ENCODE measurements around the gene PDGFRB.

PDGFRB gene

DNA sequence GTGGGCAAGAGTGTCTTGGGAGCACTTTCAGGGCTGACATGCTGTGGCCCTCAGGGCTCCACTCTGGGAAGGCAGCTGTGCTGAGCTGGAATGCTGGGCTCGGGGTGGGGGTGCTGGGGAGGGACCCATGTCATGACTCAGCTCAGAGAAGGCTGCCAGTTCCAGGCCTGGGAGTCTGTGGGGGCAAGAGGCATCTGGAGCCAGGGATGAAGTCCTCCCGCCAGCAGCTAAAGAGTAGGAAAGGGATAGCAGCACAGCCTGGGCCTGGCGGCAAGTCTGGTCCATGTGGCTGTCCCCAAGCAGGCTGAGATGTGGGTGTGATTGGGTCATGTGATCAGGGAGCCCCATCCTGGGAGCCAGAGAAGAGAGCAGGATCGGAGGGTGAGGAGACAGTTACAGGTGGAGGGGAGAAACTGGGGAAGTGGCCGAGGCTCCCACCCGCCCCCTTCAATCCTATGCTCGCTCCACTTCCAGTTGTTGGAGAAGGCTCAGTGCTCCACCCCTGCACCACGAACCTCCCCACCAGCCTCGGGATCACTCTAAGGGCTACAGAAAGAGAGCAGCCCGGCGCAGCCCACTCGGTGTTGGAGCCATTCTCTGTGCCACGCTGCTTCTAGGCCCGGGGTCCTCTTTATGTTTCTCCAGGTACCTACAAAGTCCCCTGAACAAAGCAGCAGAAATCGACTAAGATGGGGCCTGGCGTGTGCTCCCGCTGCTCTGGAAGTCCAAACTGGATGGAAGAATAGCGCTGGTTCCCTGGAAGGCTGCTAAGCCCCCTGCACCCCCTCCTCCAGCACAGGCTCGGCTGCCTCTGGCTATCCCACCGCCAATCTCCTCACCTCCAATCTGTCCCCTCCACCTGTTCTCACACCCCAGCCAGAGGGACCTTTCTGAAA lies 12.0 kb downstream of the PDGFRB start:
- no peak for DNase-seq

- no peak for DNase-seq
These were observed 12.7 kb downstream of the PDGFRB start for GRCh38 chr5:150142959-150143349.

- DNase-seq: no peak
These were observed 13.3 kb downstream of the PDGFRB start for GRCh38 chr5:150142185-150142958.

DNA sequence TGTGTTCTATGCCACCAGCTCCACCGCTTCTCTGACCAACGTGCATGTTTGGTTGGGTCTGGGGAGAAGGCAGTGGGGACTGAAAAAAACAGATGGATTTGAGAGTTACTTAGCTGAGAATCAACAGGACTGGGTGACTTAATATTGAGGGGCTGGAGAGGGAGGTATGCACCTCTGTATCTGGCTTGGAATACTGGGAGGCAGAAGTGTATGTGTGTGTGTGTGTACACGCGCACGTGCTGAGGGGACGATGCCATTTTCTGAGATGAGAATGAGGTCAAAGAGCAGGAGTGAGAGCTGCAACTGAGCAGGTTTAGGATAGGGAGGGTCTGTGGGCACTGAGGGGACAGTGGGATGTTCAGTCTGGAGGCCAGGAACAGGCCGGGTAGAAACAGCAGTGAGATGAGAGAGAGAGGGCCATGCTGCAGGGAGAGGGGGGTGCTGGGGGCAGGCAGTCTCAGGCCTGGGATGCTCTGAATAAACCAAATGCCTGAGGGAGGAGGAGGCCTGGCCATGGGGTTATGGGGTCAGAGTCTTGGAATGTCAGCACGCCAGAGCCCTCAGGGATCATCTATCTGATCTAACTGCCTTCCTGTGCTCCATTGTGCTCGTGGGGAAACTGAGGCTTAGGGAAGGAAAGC lies 14.0 kb downstream of the PDGFRB start:
- no peak for DNase-seq

- no peak for DNase-seq
These were observed 14.8 kb downstream of the PDGFRB start for GRCh38 chr5:150140830-150141229.

DNA sequence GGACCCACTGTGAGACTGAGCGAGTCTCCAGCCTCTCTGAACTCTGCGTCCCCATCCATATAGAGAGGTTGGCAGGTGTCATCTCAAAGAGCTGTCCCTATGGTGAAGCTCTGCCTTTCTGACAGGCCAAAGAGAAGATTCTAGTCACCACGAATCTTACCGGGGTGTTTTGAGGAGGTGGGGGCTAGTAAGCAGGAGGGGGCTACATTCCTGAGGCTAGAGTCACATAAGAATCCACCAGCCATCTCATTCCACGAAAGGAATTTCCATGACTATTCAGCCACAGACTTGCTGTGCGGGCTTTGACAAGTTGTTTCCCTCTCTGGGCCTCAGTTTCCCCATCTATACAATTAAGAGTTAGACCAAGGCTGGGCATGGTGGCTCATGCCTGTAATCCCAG lies 16.3 kb downstream of the PDGFRB start:
- no peak for DNase-seq

DNA sequence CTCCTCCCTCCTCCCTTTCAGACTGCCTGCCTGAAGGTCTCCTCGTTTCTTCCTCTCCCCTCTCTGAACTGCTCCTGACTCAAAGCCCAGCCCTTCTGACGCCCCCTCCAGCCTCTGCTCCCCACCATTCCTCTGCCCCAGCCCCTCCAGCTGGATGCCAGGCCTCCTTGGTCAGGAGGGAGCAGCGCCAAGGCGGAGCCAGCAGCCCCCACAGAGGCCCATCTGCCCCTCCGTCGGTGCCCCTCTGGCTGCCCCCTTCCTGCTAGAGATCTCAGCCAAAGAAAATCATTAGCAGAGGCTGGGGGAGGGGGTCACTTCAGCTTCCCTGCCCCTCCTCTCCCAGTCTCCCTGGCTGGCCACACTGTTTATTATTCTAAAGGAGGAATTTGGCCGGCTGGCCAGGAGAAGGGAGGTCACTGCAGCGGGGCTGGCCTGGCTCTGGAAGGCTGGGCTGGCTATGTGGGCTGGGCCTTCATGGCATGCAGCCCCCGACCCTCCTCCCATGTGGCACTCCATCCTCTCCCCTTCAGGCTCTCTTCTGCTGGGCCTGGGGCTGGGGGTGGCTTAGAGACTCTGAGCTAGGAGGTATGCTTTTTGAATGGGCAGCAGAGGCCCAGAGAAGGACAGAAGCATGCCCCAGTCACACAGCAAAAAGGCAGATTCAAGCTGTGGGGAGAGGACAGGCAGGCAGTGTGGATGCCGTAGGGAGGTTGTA lies 16.9 kb downstream of the PDGFRB start:
- no peak for DNase-seq

GRCh38 chr5:150137997-150138396 lies 17.6 kb downstream of the PDGFRB start:
- DNase-seq: no peak

DNA sequence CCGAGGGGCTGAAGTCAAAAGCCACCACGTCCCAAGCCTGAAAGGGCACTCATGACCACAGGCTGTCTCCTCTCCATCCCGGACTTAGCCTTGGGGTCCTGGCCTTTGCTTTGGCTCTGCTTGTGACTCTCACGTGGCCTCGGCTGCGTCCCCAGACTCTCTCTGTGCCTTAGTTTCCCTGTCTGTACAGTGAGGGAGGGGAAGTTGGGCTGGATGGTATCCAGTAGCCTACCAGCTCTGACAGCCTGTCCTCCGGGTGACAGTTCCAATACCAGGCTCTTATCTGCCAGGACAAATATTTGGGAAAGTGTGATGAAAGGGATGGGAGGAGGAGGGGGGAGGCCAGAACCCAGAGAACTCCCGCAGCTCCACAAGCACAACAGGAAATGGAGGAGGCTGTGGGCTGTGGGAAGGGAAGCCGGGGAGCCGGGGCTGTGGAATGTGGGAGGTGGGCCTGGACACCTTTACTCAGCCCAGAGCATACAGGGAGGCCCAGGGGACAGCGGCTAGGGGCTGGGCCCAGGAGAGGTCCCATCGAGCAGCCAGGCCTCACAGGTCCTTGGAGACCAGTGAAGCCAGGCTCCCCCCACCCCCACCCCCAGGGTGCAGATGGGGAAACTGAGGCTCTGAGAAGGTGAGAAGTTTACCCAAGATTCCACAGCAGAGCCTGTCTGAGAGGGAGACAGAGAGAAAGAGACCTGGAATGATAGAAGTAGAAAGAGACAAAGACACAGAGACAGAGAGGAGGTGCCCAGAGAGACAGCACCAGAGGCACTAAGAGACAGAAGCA lies 18.3 kb downstream of the PDGFRB start:
- no peak for DNase-seq

DNA sequence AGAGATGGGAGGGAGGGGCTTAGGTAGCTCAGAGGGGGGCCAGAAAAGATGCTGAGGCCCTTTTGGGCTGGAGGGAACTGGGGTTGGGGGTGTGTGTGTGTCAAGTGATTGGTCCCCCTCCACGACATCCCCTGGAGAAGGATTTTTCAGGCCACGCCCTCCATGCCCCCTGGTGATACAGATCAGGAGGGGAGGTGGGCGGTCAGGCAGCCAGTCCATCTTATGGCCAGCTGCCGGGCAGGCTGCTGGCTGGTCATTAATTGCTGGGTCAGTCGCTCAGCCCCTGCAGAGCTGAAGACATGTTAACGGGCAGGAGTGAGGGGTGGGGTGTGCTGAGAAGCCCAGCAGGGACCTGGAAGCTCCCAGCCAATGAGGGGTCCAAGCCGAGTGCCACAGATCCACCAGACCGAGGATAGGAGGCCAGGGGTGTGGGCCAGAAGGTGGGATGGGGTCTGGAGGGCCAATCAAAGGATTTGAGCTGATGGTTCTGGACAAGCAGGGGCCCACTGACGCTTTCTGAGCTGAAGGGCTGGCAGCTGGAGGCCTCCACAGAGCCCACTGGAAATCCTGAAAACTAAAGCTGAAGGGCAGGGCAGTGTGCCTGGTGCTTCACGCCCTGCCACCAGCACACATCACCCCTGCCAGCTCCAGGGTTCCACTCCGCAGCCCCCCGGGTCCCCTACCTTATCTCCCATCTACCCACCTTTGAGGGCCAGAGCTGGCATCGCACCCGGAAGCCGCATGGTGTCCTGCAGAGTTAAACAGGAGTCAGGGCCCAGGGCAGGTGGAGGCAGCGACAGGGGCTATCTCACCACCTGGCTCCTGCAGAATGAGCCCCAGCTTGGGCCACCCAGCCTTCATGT lies 19.1 kb downstream of the PDGFRB start:
- DNase-seq: no peak

DNA sequence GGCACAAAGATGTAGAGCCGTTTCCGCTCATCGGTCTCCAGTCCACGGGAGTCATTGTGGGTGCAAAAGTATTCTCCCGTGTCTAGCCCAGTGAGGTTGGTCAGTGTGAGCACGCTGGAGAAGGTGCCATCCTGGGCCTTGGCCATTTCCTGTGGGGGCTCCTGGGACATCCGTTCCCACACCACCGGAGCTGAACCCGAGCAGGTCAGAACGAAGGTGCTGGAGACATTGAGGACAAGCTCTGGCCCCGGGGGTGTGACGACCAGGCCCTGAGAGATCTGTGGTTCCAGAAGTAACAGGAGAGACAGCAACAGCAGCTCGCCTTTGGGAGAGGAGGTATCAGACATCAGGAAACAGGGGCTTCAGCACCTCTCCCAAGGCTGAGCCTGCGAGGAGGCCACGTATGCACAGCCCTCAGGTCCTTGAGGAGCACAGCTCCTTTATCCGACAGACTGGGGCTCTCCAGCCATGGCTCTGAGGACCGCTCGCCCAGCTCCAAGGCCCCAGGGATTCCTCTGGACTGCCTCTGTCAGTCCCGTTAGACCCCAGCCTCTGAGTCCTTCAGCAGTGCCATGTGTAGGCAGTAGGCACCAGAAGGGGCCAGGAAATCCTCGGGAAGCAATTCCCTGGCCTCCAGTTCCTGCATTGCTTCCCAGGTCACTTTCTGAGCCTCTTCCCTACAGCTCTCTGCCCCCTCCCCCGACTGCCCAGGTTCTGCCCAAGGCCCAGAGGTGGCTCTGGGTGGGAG lies 19.9 kb downstream of the PDGFRB start:
- DNase-seq: no peak

DNA sequence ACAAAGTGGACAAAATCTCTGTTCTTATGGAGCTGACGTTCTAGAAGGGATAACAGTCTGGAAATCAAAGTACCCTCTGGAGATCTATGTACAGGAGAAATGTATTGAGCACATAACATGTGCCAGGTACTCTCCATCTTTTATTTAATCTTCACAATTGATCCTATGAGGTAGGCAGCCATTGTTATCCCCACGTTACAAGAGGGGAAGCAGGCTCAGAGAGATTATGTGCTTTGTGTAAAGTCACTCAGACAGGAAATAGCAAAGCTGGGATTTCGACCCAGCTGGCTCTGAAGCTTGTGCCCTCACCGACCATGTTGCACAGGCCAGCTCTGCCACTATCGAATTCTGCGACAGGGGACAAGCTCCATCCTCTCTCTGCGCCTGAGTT lies 21.5 kb downstream of the PDGFRB start:
- DNase-seq: no peak

DNA sequence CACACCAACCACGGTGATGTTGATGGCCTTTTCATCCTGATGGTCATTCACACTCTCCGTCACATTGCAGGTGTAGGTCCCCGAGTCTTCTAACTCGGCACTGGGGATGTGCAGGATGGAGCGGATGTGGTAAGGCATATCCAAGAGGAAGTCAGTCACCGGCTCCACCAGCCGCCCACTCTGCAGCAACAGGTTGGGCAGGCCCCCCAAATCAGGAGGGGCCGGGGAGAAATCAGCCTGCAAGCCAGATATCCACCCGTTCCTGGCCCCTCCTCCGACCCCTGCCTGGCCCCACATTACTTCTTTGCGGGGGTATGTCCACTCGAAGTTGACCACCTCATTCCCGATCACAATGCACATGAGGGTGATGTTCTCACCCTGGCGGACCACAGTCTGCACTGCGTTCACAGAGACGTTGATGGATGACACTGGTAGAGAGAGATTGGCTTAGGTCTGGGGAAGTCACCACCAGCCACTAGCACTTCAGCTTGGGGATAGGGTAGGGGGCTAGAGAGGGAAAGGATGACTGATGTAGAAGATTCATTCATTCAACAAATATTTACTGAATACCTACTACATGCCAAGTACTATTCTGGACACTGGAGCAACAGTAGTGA lies 22.0 kb downstream of the PDGFRB start:
- no peak for DNase-seq

DNA sequence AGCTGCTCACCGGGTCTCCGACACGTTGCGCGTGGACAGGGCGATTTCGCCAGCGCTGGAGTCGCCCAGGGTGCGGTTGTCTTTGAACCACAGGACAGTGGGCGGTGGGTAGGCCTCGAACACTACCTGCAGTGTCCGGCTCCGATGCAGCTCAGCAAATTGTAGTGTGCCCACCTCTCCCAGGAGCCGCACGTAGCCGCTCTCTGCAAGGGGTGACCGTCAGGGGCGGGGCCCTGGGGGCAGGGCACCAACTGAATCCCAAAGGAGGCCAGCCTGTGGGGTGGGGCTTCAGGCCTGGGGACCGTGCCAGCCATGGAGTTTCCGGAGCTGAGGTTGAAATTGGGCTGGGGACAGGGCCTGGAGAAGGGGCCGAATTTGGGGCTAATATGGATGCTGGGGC lies 22.9 kb downstream of the PDGFRB start:
- DNase-seq: no peak

- no peak for DNase-seq
These were observed 23.5 kb downstream of the PDGFRB start for GRCh38 chr5:150131978-150132694.

- no peak for DNase-seq
These were observed 24.2 kb downstream of the PDGFRB start for GRCh38 chr5:150131461-150131860.

GRCh38 chr5:150130493-150130922 lies 25.1 kb downstream of the PDGFRB start:
- no peak for DNase-seq

DNA sequence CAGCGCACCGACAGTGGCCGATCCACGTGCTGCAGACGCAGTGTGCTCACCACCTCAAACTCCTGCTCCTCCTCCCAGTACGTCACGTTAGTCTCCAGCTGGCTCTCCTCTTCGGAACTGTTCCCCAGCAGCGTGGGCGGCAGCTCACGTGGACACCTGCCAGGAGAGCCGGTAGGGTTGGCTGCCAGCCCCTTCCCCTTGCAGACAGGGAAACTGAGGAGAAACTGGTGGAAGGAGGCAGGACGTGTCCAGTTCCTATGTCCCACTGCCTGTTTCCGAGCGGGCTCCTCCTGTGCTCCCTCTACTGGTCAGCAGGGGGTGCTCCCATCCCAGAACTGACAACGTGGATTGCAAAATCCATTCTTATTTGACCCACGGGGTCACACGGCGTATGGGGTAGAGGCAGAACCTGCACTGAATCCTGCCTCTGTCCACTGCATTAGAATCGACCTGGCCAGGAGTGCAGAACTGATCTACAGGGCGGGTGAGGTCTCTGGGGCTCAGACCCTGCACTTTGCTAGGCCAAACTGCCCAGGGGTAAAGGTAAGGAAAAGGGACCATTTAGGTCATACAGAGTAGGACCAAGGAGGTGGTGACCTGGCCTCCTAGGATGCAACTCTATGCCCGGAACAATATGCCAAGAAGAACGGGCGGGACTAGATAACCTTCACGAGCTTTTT lies 25.7 kb downstream of the PDGFRB start:
- DNase-seq: no peak

DNA sequence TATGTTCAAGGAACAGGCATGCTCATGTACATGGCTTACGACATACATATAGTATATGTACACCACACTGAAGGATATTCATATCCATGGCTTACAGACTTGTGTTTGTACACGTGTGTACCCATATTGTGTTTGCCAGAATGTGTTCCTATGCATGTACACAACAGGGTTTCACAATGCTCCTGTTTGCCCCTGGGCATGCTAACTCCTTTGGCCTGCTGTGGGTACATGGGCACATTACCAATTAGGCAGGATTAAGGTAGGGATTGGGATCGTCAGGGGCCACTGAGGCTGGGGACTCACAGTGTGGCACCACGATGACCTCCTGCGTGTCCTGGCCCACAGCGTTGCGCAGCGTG lies 26.2 kb downstream of the PDGFRB start:
- DNase-seq: no peak
